PC-9 (cell line): ENCODE results near the gene VDAC2. TPM values are rescaled to one million over a fixed set of nuclear protein-coding genes. Genes with fewer than 3 reads are reported as not detected.

Experiments used
- BruUV-seq: library from RNA; stranded (reverse); fragments of 400-500 nt; replicated peaks from 2 replicates; lab custom pipeline; 2021; lab: Mats Ljungman, UMichigan
- CTCF ChIA-PET: fragments of 300-600 bp; sonication (Branson Sonifier 250); formaldehyde crosslinking; loops from one replicate; lab custom pipeline; 2022; ENCODE audit warnings: antibody characterized with exemption; lab: Charles Lee
- POLR2A ChIA-PET: fragments of 300-600 bp; sonication (Branson Sonifier 250); formaldehyde crosslinking; loops from one replicate; lab custom pipeline; 2022; ENCODE audit warnings: antibody characterized with exemption; ENCODE audit not compliant: unreplicated experiment; lab: Charles Lee
- DNase-seq, 2 experiments: peaks; one replicate each; pipeline versions ENCODE4 v3.0.0 to v3.0.0-alpha.2; 2015 to 2022; ENCODE audit warnings: mixed read lengths in 1 of 2
- H2AFZ ChIP-seq: fragments of 200-600 bp; sonication (generic); 2 replicates; pipeline ENCODE4 v1.8.1; 2017; ENCODE audit warnings: antibody characterized with exemption
- H3F3A ChIP-seq: fragments of 200-600 bp; sonication (generic); 2 replicates; pipeline ENCODE4 v1.8.1; 2017; ENCODE audit warnings: antibody characterized with exemption, mild to moderate bottlenecking, low read depth; ENCODE audit not compliant: insufficient read depth
- H3K27ac ChIP-seq: fragments of 200-600 bp; sonication (generic); 2 replicates; pipeline ENCODE4 v1.6.1; 2016; ENCODE audit warnings: mixed run types
- H3K27me3 ChIP-seq: fragments of 200-600 bp; sonication (generic); 2 replicates; pipeline ENCODE4 v1.6.1; 2016; ENCODE audit warnings: low read depth, mixed run types; ENCODE audit not compliant: insufficient read depth
- H3K36me3 ChIP-seq: fragments of 200-600 bp; sonication (generic); 2 replicates; pipeline ENCODE4 v1.6.1; 2016; ENCODE audit warnings: low read depth, mixed run types
- H3K4me1 ChIP-seq: fragments of 200-600 bp; sonication (generic); replicated peaks from 2 replicates; pipeline ENCODE4 v1.6.1; 2016; ENCODE audit warnings: mixed run types; ENCODE audit not compliant: insufficient read depth
- H3K4me2 ChIP-seq: fragments of 200-600 bp; sonication (generic); 2 replicates; pipeline ENCODE4 v1.6.1; 2017; ENCODE audit warnings: mixed run types
- H3K4me3 ChIP-seq: fragments of 200-600 bp; sonication (generic); 2 replicates; pipeline ENCODE4 v1.6.1; 2016; ENCODE audit warnings: mixed run types
- H3K79me2 ChIP-seq: fragments of 200-600 bp; sonication (generic); 2 replicates; pipeline ENCODE4 v1.6.1; 2017; ENCODE audit warnings: low read depth, mixed run types
- H3K9me2 ChIP-seq: fragments of 200-600 bp; sonication (generic); 2 replicates; pipeline ENCODE4 v1.8.1; 2017; ENCODE audit warnings: mild to moderate bottlenecking; ENCODE audit not compliant: insufficient read depth
- H3K9me3 ChIP-seq: fragments of 200-600 bp; sonication (generic); 2 replicates; pipeline ENCODE4 v1.8.1; 2016; ENCODE audit warnings: low read depth; ENCODE audit not compliant: insufficient read depth
- H4K20me1 ChIP-seq: fragments of 200-600 bp; sonication (generic); 2 replicates; pipeline ENCODE4 v1.8.1; 2017; ENCODE audit not compliant: insufficient read depth
- EZH2 ChIP-seq: fragments of 200-600 bp; sonication (generic); IDR thresholded peaks from 2 replicates; pipeline ENCODE4 v1.8.0; 2017; ENCODE audit warnings: antibody characterized with exemption, low read depth
- intact Hi-C: fragments of 100-400 bp; cut with micrococcal nuclease; formaldehyde crosslinking; loops from one replicate; pipeline ENCODE4 v1.10.0; 2022; ENCODE audit not compliant: unreplicated experiment
- total RNA-seq: library from RNA; stranded (reverse); gene quantifications from 2 replicates; pipeline ENCODE4 v1.2.3, GENCODE V29; 2021
- TF ChIP-seq, protein P1 (sequence below): fragments of 200-600 bp; sonication (generic); conservative IDR thresholded peaks from 2 replicates; pipeline ENCODE4 v1.6.1; 2017; ENCODE audit warnings: mixed run types, antibody characterized with exemption, mild to moderate bottlenecking, moderate library complexity

Gene VDAC2
- total RNA-seq, 1 experiment from 2014 or later: 243 TPM

DNA sequence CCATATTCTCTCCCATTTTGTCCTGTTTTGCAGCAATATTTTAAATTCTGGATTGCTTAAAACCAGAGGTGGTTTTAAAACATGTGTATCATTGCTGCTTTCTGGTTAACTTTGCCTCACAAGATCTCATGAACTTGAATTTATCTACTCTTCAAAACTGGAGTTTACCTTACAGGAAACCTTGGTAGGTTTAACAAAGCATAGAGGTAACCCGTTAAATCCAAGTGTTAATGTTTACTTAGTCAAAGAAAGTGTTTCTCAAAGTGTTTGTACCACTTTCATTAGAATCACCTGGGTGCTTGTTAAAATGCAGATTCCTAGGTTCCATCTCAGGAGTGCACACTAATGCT lies 44.0 kb upstream of the VDAC2 start:
- POLR2A ChIA-PET: no interaction called here
- Histone ChIP-seq H3K9me3 (no peaks in the 10 kb centered on the region), H3K27me3 (no peaks in the 10 kb centered on the region), H3F3A (peaks cover 10% of the 10 kb centered on the region; the same call in 1 of the 2 replicates), H3K27ac (0 out of 2 replicates have a peak overlapping the region, but pooled peaks have one; percentile 16), H2AFZ (no peak overlapping the region), H3K9me2 (no peaks in the 10 kb centered on the region), H4K20me1 (peaks cover 13% of the 10 kb centered on the region), H3K36me3 (peaks cover 6% of the 10 kb centered on the region; the same call in 1 of the 2 replicates), H3K4me3 (no peak overlapping the region), H3K79me2 (no peaks in the 10 kb centered on the region), H3K4me2 (0 out of 2 replicates have a peak overlapping the region, but pooled peaks have one; percentile 6), H3K4me1 (peaks cover 10% of the 10 kb centered on the region)
- intact Hi-C loops: no loop called here
- CTCF ChIA-PET: no interaction called here
- DNase-seq: no peak
- TF ChIP-seq, protein P1, sequence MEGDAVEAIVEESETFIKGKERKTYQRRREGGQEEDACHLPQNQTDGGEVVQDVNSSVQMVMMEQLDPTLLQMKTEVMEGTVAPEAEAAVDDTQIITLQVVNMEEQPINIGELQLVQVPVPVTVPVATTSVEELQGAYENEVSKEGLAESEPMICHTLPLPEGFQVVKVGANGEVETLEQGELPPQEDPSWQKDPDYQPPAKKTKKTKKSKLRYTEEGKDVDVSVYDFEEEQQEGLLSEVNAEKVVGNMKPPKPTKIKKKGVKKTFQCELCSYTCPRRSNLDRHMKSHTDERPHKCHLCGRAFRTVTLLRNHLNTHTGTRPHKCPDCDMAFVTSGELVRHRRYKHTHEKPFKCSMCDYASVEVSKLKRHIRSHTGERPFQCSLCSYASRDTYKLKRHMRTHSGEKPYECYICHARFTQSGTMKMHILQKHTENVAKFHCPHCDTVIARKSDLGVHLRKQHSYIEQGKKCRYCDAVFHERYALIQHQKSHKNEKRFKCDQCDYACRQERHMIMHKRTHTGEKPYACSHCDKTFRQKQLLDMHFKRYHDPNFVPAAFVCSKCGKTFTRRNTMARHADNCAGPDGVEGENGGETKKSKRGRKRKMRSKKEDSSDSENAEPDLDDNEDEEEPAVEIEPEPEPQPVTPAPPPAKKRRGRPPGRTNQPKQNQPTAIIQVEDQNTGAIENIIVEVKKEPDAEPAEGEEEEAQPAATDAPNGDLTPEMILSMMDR: no peak
- TF ChIP-seq EZH2: no peak
- BruUV-seq: no TSS peak

GRCh38 chr10:75168275-75168674 lies 42.3 kb upstream of the VDAC2 start:
- CTCF ChIA-PET: no interaction called here
- intact Hi-C loops: no loop called here

DNA sequence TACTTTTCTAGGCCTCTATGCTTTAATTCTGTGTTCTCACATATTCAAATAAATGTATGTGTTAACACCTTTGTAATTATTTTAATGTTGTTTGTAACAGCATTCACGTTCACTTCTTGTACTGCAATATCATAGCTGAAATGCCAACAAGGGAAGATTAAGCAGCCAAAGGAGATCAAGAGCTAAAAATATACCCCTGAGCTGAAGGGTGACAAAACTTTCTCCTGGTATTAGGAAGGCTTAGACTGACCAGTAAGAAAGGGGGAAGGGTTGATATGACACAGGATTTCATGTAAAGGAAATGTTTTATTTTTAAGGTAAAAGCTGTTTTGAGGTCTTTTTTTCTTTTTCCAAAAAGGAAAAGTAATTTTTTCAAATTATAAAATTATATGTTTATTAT lies 40.4 kb upstream of the VDAC2 start:
- H3K4me2 ChIP-seq: no peak overlapping the region
- TF ChIP-seq, protein P1: no peak
- TF ChIP-seq EZH2: no peak
- H3K4me1 ChIP-seq: peaks cover 10% of the 10 kb centered on the region
- H3K9me3 ChIP-seq: no peaks in the 10 kb centered on the region
- H3K4me3 ChIP-seq: no peak overlapping the region
- intact Hi-C loops: no loop called here
- H2AFZ ChIP-seq: no peak overlapping the region
- H3K27me3 ChIP-seq: no peaks in the 10 kb centered on the region
- no peaks in the 10 kb centered on the region for H3K9me2 ChIP-seq
- H3F3A ChIP-seq: peaks cover 8% of the 10 kb centered on the region; the same call in 1 of the 2 replicates
- POLR2A ChIA-PET: no interaction called here
- H4K20me1 ChIP-seq: peaks cover 13% of the 10 kb centered on the region; the same call in 1 of the 2 replicates
- H3K79me2 ChIP-seq: no peaks in the 10 kb centered on the region
- H3K27ac ChIP-seq: no peak overlapping the region
- BruUV-seq: no TSS peak
- CTCF ChIA-PET: interaction anchor here (0.6 kb wide), 1 partner anchor 817 kb away, joined by 9 read pairs; no protein-coding TSS in a partner anchor
- H3K36me3 ChIP-seq: peaks cover 6% of the 10 kb centered on the region; the same call in 1 of the 2 replicates
- no peak for DNase-seq

More at GRCh38 chr10:75168275-75168674, 42.3 kb upstream of the VDAC2 start:
- H3K79me2 ChIP-seq: no peaks in the 10 kb centered on the region
- no peak for TF ChIP-seq EZH2
- TF ChIP-seq, protein P1: no peak
- H3K4me1 ChIP-seq: peaks cover 10% of the 10 kb centered on the region
- H3K36me3 ChIP-seq: peaks cover 6% of the 10 kb centered on the region; the same call in 1 of the 2 replicates
- H4K20me1 ChIP-seq: peaks cover 13% of the 10 kb centered on the region; the same call in 1 of the 2 replicates
- BruUV-seq: no TSS peak
- H3F3A ChIP-seq: peaks cover 8% of the 10 kb centered on the region; the same call in 1 of the 2 replicates
- H3K9me3 ChIP-seq: no peaks in the 10 kb centered on the region
- no peak for DNase-seq
- H3K27me3 ChIP-seq: no peaks in the 10 kb centered on the region
- POLR2A ChIA-PET: no interaction called here
- H3K27ac ChIP-seq: no peak overlapping the region
- H3K9me2 ChIP-seq: no peaks in the 10 kb centered on the region
- H3K4me2 ChIP-seq: no peak overlapping the region
- no peak overlapping the region for H2AFZ ChIP-seq
- H3K4me3 ChIP-seq: no peak overlapping the region
